ENCODE results near the gene ELMO1.

Gene ELMO1

DNA sequence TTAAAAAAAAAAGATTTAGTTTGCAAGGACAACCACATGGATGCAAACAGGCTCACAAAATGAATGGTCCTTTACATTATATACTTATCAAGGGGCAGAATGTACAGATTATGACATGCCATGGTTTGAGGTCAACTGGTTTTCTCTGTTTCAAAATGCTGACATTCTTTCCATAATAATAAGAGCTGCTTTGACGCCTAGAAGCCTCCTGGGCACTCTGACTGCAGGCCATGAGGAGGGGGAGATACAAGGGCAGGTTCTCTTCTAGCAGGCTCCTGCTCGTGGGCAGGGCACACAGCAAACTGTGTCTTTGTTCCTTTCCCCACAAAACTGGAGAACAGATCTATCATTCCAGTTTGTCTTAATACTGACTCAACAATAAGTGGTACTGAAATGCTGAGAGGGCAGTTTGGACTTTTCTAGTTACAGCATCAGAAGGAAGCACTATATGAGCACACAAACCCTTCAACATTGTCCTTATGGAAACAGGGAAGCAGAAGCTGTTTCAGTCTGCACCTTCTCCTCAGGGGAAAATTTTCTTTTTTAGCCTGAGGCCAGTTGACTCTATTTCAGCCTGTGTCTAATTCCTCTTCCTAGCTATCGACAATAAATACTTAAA, 409.4 kb downstream of the ELMO1 start:
- TF ChIP-seq, protein P1, sequence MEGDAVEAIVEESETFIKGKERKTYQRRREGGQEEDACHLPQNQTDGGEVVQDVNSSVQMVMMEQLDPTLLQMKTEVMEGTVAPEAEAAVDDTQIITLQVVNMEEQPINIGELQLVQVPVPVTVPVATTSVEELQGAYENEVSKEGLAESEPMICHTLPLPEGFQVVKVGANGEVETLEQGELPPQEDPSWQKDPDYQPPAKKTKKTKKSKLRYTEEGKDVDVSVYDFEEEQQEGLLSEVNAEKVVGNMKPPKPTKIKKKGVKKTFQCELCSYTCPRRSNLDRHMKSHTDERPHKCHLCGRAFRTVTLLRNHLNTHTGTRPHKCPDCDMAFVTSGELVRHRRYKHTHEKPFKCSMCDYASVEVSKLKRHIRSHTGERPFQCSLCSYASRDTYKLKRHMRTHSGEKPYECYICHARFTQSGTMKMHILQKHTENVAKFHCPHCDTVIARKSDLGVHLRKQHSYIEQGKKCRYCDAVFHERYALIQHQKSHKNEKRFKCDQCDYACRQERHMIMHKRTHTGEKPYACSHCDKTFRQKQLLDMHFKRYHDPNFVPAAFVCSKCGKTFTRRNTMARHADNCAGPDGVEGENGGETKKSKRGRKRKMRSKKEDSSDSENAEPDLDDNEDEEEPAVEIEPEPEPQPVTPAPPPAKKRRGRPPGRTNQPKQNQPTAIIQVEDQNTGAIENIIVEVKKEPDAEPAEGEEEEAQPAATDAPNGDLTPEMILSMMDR (IDR thresholded peaks at IDR 0.05; ENCODE audit: low read depth, low read length) = no peak
- H3K27me3 ChIP-seq (ENCODE audit: insufficient read depth, low read depth, severe bottlenecking) = no peaks in the 10 kb centered on the region
- H3K27ac ChIP-seq = no peak overlapping the region
- no peak overlapping the region for H3K4me3 ChIP-seq (ENCODE audit: low read depth, low read length)
- no peaks in the 10 kb centered on the region for H3K36me3 ChIP-seq
- no peak for DNase-seq
- no peaks in the 10 kb centered on the region for H3K9me3 ChIP-seq (ENCODE audit: severe bottlenecking)

DNA sequence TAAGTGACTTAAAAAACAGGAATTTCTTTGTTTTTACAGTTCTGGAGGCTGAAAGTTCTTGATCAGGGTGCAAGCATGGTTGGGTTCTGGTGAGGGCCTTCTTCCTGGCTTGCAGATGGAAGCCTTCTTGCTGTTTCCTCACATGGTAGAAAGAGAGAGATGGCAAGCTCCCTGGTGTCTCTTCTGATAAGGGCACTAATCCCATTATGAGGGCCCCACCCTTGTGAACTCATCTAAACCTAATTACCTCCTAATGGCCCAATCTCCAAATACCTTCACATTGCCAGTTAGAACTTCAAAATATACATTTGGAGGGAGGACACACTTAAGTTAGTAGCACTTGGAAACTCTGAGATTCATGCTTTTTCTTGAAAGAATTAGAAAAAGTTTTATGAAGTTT, 410.0 kb downstream of the ELMO1 start:
- DNase-seq = no peak
- H3K27ac ChIP-seq = no peak overlapping the region
- TF ChIP-seq, protein P1 (IDR thresholded peaks at IDR 0.05; ENCODE audit: low read depth, low read length) = no peak
- H3K9me3 ChIP-seq (ENCODE audit: severe bottlenecking) = no peaks in the 10 kb centered on the region
- no peak overlapping the region for H3K4me3 ChIP-seq (ENCODE audit: low read depth, low read length)
- H3K27me3 ChIP-seq (ENCODE audit: insufficient read depth, low read depth, severe bottlenecking) = no peaks in the 10 kb centered on the region
- no peaks in the 10 kb centered on the region for H3K36me3 ChIP-seq

DNA sequence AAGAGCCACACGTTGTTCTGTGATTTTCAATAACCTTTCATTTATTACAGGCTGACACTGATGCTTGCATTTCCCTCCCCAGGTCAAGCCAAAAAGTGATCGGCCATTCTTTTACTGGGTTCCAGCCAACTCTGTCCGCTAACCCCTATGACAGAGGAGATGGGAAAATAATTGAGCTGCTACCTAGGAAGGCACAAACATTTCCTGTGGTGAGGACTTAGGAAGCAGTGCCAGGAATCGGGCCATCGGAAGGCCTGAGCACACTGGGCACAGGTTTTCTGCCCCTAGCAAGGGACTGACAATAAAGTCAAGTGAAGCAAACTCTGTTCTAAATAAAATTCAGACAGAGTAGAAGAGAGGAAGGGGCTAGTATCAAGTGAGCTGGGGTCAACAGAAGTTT, 411.4 kb downstream of the ELMO1 start:
- Histone ChIP-seq H3K27ac (no peak overlapping the region), H3K9me3 (ENCODE audit: severe bottlenecking) (no peaks in the 10 kb centered on the region), H3K4me3 (ENCODE audit: low read depth, low read length) (no peak overlapping the region), H3K27me3 (ENCODE audit: insufficient read depth, low read depth, severe bottlenecking) (no peaks in the 10 kb centered on the region), H3K36me3 (no peaks in the 10 kb centered on the region)
- DNase-seq = no peak
- TF ChIP-seq, protein P1 (IDR thresholded peaks at IDR 0.05; ENCODE audit: low read depth, low read length) = no peak

DNA sequence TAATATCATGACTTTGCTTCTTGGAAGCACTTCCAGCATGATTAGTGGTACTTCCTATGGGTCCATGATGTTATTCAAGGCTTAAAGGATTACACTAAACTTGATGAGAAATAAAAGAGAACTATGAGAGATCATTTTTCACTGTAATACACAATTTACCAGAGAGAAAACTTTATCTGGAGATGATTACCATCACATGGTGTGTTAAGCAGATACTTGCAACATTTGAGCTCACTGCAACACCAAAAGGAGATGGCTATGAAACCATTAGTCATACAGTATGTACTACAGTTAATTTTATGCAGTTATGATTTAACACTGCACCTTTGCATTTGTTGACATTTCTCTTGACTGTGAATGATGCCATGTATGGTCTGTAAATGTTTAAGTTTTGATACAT, 413.0 kb downstream of the ELMO1 start:
- Histone ChIP-seq H3K9me3 (ENCODE audit: severe bottlenecking) (no peaks in the 10 kb centered on the region), H3K4me3 (ENCODE audit: low read depth, low read length) (no peak overlapping the region), H3K27me3 (ENCODE audit: insufficient read depth, low read depth, severe bottlenecking) (no peaks in the 10 kb centered on the region), H3K27ac (no peak overlapping the region), H3K36me3 (no peaks in the 10 kb centered on the region)
- TF ChIP-seq, protein P1 (IDR thresholded peaks at IDR 0.05; ENCODE audit: low read depth, low read length) = no peak
- DNase-seq = no peak

DNA sequence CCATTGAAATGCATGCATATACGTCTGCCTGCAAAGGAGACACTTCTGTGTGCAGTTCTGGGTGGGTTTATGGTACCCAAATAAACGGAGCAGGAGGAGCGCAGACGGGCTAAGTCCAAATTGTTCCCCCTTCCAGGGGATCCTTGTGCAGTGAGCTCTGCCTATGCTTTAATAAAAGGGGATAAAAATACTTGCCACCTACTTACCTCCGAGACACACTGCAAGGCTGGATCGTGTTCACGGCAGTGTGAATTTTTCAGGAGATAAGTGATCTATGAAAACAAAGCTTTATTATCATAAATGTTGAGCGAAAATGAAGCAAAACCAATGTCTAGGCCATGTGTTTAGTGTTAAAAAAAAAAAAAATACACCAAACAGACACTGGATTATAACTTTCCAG, 415.5 kb downstream of the ELMO1 start:
- H3K27me3 ChIP-seq (ENCODE audit: insufficient read depth, low read depth, severe bottlenecking) = no peaks in the 10 kb centered on the region
- no peaks in the 10 kb centered on the region for H3K36me3 ChIP-seq
- no peaks in the 10 kb centered on the region for H3K9me3 ChIP-seq (ENCODE audit: severe bottlenecking)
- H3K27ac ChIP-seq = no peak overlapping the region
- DNase-seq = no peak
- no peak overlapping the region for H3K4me3 ChIP-seq (ENCODE audit: low read depth, low read length)
- TF ChIP-seq, protein P1 (IDR thresholded peaks at IDR 0.05; ENCODE audit: low read depth, low read length) = no peak

DNA sequence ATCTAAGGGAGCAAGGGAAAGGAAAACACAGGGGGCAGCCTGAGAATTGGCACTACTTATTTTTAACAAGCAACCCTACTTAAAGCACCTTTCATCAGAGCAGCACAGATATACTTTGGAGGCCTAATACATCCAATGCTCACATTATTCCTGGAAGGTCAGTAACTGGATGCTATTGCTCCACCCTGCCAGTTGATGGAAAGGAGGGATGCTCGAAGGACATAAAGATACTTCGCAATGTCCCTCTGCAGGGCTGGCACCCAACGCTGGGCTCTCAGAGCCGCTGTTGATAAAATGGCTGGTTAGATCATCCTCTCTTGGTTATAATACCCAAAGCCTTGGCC, 416.4 kb downstream of the ELMO1 start:
- no peak overlapping the region for H3K27ac ChIP-seq
- no peaks in the 10 kb centered on the region for H3K27me3 ChIP-seq (ENCODE audit: insufficient read depth, low read depth, severe bottlenecking)
- H3K9me3 ChIP-seq (ENCODE audit: severe bottlenecking) = no peaks in the 10 kb centered on the region
- no peaks in the 10 kb centered on the region for H3K36me3 ChIP-seq
- TF ChIP-seq, protein P1 (IDR thresholded peaks at IDR 0.05; ENCODE audit: low read depth, low read length) = no peak
- no peak overlapping the region for H3K4me3 ChIP-seq (ENCODE audit: low read depth, low read length)
- DNase-seq = no peak

Measured in WERI-Rb-1 (cell line).